Stimulated activated CD8-positive, alpha-beta memory T cell treated with anti-CD3 and anti-CD28 coated beads, Interleukin-15, amount 100 ng/mL, for 24 hours (primary cell): Measurements from ENCODE around the gene LRRC2.
"Not testable (repeated sequence)": the region's sequence is repeated elsewhere in the genome, so short reads cannot be mapped to it uniquely, and the experiment has no call there.

Source experiments
- DNase-seq: peaks from one replicate; pipeline ENCODE4 v3.0.0-alpha.2; 2020; ENCODE audit warnings: low read depth

LRRC2 gene

GRCh38 chr3:46524832-46525231, 41.3 kb downstream of the LRRC2 start:
- DNase-seq, result no peak

DNA sequence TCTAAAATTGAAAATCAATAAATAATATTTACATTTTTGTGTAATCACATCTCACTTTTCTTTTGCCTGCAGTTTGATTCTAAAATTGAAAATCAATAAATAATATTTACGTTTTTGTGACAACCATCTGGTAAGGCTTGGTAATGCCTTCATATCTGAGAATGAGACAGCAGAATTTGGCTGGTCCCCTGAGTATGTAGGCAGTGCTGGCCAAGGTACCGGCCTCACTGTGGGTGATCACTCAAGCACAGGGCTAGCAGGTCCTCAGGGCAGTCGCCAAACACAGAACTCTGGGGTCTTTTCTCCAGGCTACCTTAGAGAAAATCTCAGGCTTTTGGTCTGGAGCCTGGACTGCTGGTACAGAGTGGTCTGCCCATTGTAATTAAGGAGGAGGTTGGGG, 42.1 kb downstream of the LRRC2 start:
- DNase-seq, result no peak

- no peak for DNase-seq
Observed at GRCh38 chr3:46523556-46523955, 42.5 kb downstream of the LRRC2 start.

DNA sequence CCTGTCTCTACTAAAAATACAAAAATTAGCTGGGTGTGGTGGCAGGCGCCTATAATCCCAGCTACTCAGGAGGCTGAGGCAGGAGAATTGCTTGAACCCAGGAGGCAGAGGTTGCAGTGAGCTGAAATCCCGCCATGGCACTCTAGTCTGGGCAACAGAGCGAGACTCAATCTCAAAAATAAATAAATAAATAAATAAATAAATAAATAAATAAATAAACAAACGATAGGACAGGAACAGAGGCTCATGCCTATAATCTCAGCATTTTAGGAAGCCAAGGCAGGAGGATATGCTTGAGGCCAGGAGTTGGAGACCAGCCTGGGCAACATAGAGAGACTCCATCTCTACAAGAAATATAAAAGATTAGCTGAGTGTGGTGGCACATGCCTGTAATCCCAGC, 43.9 kb downstream of the LRRC2 start:
- not testable (repeated sequence) for DNase-seq

- no peak for DNase-seq
Observed at GRCh38 chr3:46521096-46521495, 45.0 kb downstream of the LRRC2 start.

DNA sequence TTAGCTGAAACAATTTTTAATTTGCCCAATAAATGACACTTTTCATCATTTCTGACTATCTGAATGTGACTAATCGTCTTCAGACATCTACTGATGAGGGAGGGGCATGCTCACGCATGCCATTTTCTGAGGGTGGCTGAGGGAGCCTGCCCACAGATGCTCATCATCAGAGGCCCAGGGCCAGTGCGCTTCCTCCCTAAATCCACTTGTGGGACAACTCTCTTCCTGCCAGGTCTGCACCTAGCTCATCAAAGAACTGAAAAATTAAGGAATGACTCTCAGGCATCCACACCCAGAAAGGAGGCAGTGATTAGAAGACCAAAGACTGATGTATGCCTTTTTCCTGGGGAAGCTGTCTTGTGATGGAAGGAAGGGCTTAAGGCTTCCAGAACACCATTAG, 45.6 kb downstream of the LRRC2 start:
- no peak for DNase-seq

DNA sequence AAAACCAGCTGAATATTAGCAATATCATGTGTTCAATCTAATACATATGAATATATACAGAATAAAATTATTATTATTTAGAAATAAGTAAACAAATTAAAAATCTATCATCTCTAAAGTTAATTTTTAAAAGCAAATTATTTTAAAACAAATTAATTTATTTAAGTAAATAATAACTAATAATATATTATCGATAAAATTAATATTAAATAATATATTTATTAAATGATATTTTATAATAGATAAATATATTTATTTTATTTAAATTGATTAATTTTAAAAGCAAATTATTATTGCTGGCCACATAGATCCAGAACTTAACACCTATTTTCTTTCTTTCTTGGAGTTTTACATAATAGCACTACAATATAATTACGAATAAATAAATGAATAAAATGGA, 46.1 kb downstream of the LRRC2 start:
- no peak for DNase-seq

DNA sequence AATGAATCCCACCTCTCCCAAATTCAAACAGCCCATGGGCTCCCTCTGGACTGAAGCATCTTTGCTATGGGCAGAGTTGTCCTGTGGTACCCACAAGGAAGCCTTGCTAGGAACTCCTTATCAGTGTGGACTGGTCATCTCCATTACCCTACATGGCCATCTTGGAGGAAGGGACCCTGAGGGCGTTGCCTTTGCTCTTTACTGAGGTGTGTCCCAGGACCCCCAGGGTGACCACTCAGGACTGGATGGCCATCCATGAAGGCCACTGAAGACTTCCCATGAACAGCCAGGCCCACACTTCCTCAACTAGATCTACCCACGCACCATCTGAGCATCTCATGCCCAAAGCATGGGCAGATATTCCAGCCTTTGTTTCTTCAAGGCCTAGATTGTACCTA, 48.3 kb downstream of the LRRC2 start:
- no peak for DNase-seq

DNA sequence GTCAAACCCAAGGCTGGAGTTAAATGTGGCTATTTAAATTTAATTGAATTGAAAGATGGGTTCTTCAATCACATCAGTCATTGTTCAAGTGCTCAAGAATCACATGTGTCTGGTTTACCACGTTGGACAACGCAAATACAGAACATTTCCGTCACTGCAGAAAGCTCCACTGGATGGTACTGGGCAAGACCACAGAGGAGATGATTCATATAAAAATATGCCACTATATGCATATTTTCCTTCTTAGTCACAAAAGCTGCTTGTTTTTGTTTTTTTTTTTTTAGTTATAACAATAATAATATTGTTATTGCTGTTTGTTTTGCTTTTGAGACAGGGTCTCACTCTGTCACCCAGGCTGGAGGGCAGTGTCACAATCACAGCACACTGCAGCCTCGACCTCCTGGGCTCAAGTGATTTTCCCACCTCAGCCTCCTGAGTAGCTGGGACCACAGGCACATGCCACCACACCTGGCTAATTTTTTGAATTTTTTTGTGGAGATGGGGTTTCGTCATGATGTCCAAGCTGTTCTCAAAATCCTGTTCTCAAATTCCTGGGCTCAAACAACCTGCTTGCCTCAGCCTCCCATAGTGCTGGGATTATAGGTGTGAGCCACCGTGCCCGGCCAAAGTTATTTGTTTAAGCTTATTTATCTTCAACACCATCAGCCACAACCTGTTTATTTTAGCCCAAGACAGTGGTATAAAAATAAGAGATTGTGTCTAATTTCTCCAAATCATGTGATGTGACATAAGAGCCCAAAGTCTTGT, 48.9 kb downstream of the LRRC2 start:
- DNase-seq, result no peak

- no peak for DNase-seq
Observed at GRCh38 chr3:46516521-46516920, 49.6 kb downstream of the LRRC2 start.

DNA sequence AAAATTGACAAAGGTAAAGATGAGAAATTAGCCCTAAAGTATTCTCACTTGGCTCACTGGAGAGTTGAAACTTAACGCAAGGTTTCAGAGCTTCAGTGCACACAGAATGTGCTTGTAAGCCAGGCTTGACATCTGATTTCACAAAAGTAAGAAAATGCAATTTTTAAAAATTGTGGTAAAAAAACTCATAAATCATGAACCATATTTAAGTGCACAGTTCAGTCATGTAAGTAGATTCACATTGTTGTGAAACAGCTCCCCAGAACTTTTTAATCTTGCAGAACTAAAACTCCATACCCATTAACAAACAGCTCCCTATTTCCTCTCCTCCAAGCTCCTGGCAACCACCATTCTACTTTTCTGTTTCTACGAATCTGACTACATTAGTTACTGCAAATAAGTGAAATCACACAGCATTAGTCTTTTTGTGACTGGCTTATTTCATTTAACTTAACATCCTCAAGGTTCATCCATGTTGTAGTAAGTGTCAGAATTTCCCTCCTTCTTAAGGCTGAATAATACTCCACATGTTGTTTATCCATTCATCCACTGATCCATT, 53.8 kb downstream of the LRRC2 start:
- no peak for DNase-seq

DNA sequence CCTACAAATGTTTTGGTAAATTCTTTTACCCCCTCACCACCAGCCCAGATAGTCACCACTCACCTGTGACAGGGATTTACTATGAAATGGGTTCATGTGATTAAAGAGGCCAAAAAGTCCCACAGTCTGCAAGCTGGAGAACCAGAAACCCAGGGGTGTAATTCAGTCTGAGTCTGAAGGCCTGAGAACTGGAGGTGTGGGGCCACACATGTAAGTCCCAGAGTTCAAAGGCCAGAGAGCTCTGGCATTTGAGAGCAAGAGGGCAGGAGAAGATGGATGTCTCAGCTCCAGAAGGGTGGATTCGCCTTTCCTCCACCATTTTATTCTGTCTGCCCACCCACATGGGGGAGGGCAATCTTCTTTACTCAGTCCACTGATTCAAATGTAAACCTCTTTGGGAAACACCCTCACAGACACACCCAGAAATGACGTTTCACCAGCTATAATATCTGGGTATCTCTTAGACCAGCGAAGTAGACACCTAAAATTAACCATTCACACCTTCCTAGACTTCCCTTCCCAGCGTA, 56.4 kb downstream of the LRRC2 start:
- no peak for DNase-seq

GRCh38 chr3:46508850-46509591, 57.1 kb downstream of the LRRC2 start:
- no peak for DNase-seq

- DNase-seq, result no peak
Observed at GRCh38 chr3:46506526-46506925, 59.6 kb downstream of the LRRC2 start.

GRCh38 chr3:46505953-46506352, 60.1 kb downstream of the LRRC2 start:
- DNase-seq, result no peak

DNA sequence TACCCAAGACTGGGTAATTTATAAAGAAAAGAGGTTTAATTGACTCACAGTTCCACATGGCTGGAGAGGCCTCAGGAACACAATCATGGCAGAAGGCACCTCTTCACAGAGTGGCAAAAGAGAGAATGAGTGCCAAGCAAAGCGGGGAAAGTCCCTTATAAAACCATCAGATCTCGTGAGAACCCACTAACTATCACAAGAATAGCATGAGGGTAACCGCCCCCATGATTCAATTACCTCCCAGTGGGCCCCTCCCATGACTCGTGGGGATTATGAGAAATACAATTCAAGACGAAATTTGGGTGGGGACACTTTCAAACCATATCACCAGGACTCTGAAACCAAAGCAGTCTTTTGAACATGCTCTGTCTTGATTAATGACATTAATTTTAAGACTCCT, 61.3 kb downstream of the LRRC2 start:
- DNase-seq, result no peak

GRCh38 chr3:46503200-46503874, 62.8 kb downstream of the LRRC2 start:
- DNase-seq, result no peak

DNA sequence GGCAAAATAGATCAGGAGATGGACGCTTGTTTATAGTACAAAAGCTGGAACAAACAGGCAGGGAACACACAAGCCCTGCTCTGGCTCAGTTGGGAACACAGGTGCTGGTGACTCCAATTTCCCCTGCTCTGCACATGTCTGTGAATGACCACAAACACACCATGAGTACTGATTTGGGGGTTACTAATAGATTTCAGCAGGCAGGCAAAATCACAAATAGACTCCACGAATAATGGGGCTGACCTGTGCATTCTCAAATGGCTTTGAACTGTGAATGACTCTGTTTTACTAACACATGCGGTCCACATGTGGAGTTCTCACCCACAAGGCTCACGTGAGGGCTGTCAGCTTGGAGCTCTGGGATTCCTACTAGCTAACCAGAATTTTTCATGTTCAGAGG, 64.4 kb downstream of the LRRC2 start:
- no peak for DNase-seq

DNA sequence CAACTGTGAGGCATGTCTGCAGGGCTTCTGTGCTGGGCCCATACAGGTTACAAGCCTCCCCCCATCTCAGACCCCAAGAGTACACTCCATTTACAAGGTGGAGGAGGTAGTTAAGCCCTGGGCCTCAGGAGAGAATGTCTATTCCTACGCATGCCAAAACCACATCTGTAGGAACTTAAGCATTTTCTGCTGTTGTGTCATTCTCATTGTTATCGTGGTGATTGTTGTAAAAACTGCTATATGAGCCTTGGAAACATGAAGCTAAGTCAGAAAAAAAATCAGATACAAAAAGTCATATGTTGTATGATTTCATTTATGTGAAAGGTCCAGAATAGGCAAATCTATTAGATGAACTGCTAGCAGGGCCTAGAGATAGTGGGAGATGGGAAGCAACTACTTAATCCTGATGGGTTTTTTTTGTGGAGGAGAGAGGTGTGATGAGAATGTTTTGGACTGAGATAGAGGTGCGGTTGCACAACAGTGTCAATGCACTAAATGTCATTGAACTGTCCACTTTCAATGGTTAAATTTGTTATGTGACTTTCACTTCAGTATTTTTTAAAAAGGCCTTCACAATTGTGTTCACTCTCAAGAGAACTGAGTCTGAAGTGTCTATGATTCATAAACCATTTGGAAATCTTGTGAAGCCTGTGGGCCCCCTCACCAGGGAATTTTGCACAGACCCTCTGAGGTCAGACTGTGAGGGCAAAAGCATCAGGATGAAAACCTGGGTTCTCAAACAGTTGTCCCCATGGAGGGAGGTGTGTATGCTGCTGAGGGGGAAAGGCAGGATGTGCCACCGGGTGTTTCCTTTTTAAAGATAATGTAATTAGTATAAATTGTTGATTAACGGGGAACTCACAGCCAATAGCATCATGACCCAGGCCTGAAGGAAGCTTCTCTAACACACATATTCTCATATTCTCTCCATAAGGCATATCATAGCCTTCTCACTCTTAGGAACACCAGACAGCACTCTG, 65.2 kb downstream of the LRRC2 start:
- DNase-seq, result no peak

DNA sequence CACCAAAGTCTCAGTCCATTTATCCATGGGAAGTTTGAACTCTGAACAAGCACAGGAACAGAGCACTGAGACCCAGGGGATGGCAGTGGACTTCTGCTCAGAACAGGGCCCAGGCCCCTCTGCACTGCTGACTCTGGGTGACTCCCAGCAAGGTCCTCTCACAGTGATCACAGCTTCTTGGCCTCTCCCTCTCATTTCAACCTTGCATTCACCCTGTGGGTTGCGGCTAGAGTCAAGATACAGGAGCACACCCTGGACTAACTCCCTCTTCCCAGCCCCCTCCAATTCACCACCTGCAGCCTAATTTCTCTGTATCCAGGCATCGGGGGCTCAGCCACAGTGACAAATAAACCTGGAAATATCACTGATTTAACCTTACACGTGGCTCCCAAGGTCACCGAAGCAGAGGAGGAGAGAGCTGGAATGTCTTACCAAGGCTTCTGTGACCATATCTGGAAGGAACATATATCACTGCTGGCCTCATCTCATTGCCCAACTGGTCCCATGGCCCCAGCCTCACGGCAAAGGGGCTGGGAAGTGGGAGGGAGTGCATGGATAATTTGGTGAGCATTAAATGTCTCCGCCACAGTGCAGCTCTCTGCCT, 67.1 kb downstream of the LRRC2 start:
- DNase-seq, result no peak
